HG03354 (cell line): Measurements from ENCODE around the gene PODXL.

Experiments
- ATAC-seq: cut with Tn5 transposase; IDR thresholded peaks from one replicate; pipeline ENCODE4 v1.9.1; 2021; ENCODE audit warnings: mild to moderate bottlenecking; ENCODE audit not compliant: unreplicated experiment, poor library complexity, severe bottlenecking

The PODXL gene

GRCh38 chr7:131540491-131541162 is 15.8 kb downstream of the PODXL start:
- ATAC-seq = no peak

GRCh38 chr7:131538813-131539179 is 17.6 kb downstream of the PODXL start:
- ATAC-seq = no peak

GRCh38 chr7:131538071-131538812 is 18.2 kb downstream of the PODXL start:
- ATAC-seq = no peak

- ATAC-seq = no peak
These were observed 18.9 kb downstream of the PODXL start for GRCh38 chr7:131537571-131537978.

- no peak for ATAC-seq
These were observed 20.0 kb downstream of the PODXL start for GRCh38 chr7:131536361-131536849.

GRCh38 chr7:131533566-131534561 is 22.6 kb downstream of the PODXL start:
- no peak for ATAC-seq

- ATAC-seq = no peak
These were observed 23.3 kb downstream of the PODXL start for GRCh38 chr7:131533151-131533559.

GRCh38 chr7:131532570-131533091 is 23.8 kb downstream of the PODXL start:
- no peak for ATAC-seq

GRCh38 chr7:131530137-131530536 is 26.3 kb downstream of the PODXL start:
- ATAC-seq = no peak

- no peak for ATAC-seq
These were observed 26.8 kb downstream of the PODXL start for GRCh38 chr7:131529617-131530016.

GRCh38 chr7:131529179-131529578 is 27.2 kb downstream of the PODXL start:
- ATAC-seq = no peak

- no peak for ATAC-seq
These were observed 29.0 kb downstream of the PODXL start for GRCh38 chr7:131527456-131527855.

- ATAC-seq = no peak
These were observed 30.6 kb downstream of the PODXL start for GRCh38 chr7:131525820-131526219.

GRCh38 chr7:131524703-131525102 is 31.7 kb downstream of the PODXL start:
- ATAC-seq = no peak

GRCh38 chr7:131524115-131524514 is 32.3 kb downstream of the PODXL start:
- no peak for ATAC-seq

GRCh38 chr7:131522325-131522930 is 34.0 kb downstream of the PODXL start:
- ATAC-seq = no peak

- ATAC-seq = no peak
These were observed 34.7 kb downstream of the PODXL start for GRCh38 chr7:131521651-131522163.

- no peak for ATAC-seq
These were observed 37.8 kb downstream of the PODXL start for GRCh38 chr7:131518626-131519025.

- no peak for ATAC-seq
These were observed 39.1 kb downstream of the PODXL start for GRCh38 chr7:131517218-131517923.
